ENCODE data around the gene CLASRP.

DNA sequence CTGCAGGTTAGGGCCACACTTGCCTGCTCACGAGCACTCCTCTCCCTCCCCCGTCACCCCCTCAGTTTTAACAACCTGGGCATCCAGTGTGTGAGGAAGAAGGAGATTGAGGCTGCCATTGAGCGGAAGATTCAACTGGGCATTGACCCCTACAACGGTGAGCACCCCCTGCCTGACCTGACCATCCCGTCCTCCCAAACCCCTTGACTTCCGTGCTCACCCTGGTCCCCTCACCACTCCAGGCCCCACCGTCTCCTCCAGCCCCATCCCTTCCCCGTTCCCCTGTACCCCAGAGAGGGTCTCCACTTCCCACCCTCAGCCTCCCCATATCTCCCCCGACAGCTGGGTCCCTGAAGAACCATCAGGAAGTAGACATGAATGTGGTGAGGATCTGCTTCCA, 13.6 kb upstream of the CLASRP start:
- no peak for TF ChIP-seq MAZ (IDR thresholded peaks at IDR 0.05; ENCODE audit: borderline replicate concordance, low read depth, low read length)
- TF ChIP-seq RAD21 (conservative IDR thresholded peaks at IDR 0.05 in 1 of 2, IDR thresholded peaks at IDR 0.05 in 1 of 2) = no peak
- no peak for TF ChIP-seq MAX (IDR thresholded peaks at IDR 0.05)
- TF ChIP-seq, protein P1, sequence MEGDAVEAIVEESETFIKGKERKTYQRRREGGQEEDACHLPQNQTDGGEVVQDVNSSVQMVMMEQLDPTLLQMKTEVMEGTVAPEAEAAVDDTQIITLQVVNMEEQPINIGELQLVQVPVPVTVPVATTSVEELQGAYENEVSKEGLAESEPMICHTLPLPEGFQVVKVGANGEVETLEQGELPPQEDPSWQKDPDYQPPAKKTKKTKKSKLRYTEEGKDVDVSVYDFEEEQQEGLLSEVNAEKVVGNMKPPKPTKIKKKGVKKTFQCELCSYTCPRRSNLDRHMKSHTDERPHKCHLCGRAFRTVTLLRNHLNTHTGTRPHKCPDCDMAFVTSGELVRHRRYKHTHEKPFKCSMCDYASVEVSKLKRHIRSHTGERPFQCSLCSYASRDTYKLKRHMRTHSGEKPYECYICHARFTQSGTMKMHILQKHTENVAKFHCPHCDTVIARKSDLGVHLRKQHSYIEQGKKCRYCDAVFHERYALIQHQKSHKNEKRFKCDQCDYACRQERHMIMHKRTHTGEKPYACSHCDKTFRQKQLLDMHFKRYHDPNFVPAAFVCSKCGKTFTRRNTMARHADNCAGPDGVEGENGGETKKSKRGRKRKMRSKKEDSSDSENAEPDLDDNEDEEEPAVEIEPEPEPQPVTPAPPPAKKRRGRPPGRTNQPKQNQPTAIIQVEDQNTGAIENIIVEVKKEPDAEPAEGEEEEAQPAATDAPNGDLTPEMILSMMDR (IDR thresholded peaks at IDR 0.05) = no peak
- TF ChIP-seq MYC (IDR thresholded peaks at IDR 0.05; ENCODE audit: borderline replicate concordance, low read length) = no peak
- no peak for TF ChIP-seq ESRRA (IDR thresholded peaks at IDR 0.05; ENCODE audit: borderline replicate concordance, low read length)
- TF ChIP-seq ZFP36 (IDR thresholded peaks at IDR 0.05; ENCODE audit: borderline replicate concordance, partially characterized antibody) = no peak
- no peak for TF ChIP-seq RARB (CRISPR knock-in tag; IDR thresholded peaks at IDR 0.05)
- TF ChIP-seq CEBPB (IDR thresholded peaks at IDR 0.05) = no peak
- TF ChIP-seq POLR2A (IDR thresholded peaks at IDR 0.05; ENCODE audit: low read length) = no peak; the same call in 1 of the 2 replicates
- TF ChIP-seq SREBF2 (IDR thresholded peaks at IDR 0.05) = no peak
- no peak for TF ChIP-seq MAFK (IDR thresholded peaks at IDR 0.05; ENCODE audit: partially characterized antibody)
- TF ChIP-seq POLR2AphosphoS2 (conservative IDR thresholded peaks at IDR 0.05; ENCODE audit: low read length) = no peak

Measured in A549 (cell line).